Esophagus squamous epithelium (tissue), 5 donors: ENCODE data around the gene SWAP70. TPM values are rescaled to one million over a fixed set of nuclear protein-coding genes. Genes with fewer than 3 reads are reported as not detected.
A peak's percentile ranks its signal among the peaks of the same experiment; 100 is the strongest.

ENCODE experiments used
- DNase-seq: peaks from one replicate; lab custom pipeline; 2025; lab: John Stamatoyannopoulos, UW
- H3K27ac ChIP-seq, 4 donors: fragments of 200-600 bp; sonication (generic); one replicate each; pipeline ENCODE4 v1.5.1; 2016 to 2019; ENCODE audit warnings: mild to moderate bottlenecking in 1 of 4
- H3K27me3 ChIP-seq, 4 donors: fragments of 200-600 bp; sonication (generic); 1 replicate in 3 of 4; 2 replicates in 1 of 4; pipeline versions ENCODE4 v1.5.1 to v1.6.0; 2017 to 2021; ENCODE audit warnings: antibody characterized with exemption in 1 of 4
- H3K36me3 ChIP-seq, 3 donors: fragments of 200-600 bp; sonication (generic); one replicate each; pipeline ENCODE4 v1.5.1; 2016 to 2019
- H3K4me1 ChIP-seq, 3 donors: fragments of 200-600 bp; sonication (generic); one replicate each; pipeline ENCODE4 v1.5.1; 2017 to 2019
- H3K4me3 ChIP-seq, 4 donors: fragments of 200-600 bp; sonication (generic); 1 replicate in 3 of 4; 2 replicates in 1 of 4; pipeline ENCODE4 v1.5.1; 2016 to 2019; ENCODE audit warnings: mild to moderate bottlenecking in 2 of 4, moderate library complexity in 1 of 4
- H3K9me3 ChIP-seq, 3 donors: fragments of 200-600 bp; sonication (generic); one replicate each; pipeline ENCODE4 v1.5.1; 2016 to 2019
- POLR2A ChIP-seq, 4 donors: fragments of 450-650 bp; IDR thresholded peaks; one replicate each; pipeline ENCODE4 v1.6.1; 2017; ENCODE audit warnings: antibody characterized with exemption in 4 of 4, mild to moderate bottlenecking in 4 of 4, moderate library complexity in 3 of 4
- WGBS, 2 donors: methylation state at CpG; one replicate each; pipeline ENCODE4 v1.1.5; 2018; 5-methylcytosine and 5-hydroxymethylcytosine counted together
- intact Hi-C: fragments of 100-400 bp; cut with DNase I; formaldehyde crosslinking; loops from one replicate; pipeline ENCODE4 v1.15.0; 2022
- total RNA-seq, 4 donors: library from RNA; depleted of rRNA; stranded (reverse); fragments of >200 nt; gene quantifications; one replicate each; pipeline ENCODE4 v1.1.0, GENCODE V29; 2016
- TF ChIP-seq, protein P1 (sequence below), 6 experiments: fragments of 450-650 bp in 4 of 6; fragments of 200-600 bp in 2 of 6; sonication (generic) in 2 of 6; IDR thresholded peaks; one replicate each; pipeline ENCODE4 v1.5.1; 2016 to 2019; ENCODE audit warnings: antibody characterized with exemption in 6 of 6, mild to moderate bottlenecking in 4 of 6, moderate library complexity in 4 of 6
- donor health status: DM: yes; HTN: yes; CAD: no.

Gene SWAP70
- total RNA-seq, 4 donors from 2014 or later = 15.1 to 27.5 (median 17.7) TPM

DNA sequence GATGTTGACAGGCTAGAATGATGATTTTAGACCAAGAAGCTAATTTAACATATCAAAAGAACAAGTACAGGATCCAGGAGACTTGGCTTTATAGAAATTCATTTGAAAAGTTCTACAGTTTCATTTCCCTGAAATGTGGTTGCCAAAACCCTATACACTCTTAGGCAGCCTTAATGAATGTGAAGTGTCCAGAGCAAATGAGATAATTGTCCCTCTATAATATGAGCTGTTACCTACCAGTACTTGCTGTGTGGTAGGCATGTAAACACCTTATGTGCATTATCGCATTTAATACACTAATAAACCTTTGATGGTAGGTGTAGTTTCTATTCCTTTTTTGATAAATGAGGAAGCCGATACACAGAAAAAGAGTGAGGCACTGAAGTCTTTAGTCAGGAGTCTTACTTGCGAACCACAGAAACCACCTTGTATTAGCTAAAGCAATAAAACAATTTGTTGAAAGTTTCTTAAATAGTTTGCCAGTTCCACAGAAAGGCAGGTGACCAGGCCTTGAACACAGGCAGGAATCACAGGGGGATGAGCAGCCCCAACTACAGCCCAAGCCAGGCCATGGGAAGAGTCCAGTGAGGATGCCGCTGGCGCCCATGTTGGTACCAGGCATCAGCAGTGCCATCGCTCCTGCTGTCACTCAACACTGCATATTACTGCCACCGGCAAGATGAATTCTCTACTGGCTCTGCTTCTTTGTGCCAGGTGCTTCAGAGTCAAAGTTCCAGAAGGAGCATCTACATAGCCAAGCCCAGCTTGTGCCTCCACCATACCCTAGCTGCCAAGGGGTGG, 81.7 kb downstream of the SWAP70 start:
- no peaks in the 10 kb centered on the region for H3K27me3 ChIP-seq
- H3K9me3 ChIP-seq = no peaks in the 10 kb centered on the region
- no peak for DNase-seq
- intact Hi-C loops = loop anchor here (2.0 kb wide), 1 partner anchor 129 kb away; no protein-coding TSS in a partner anchor
- H3K4me3 ChIP-seq = no peak overlapping the region
- H3K27ac ChIP-seq = no peak overlapping the region
- H3K4me1 ChIP-seq = peaks cover 0 to 34% (median 0%) of the 10 kb centered on the region in 3 donors
- H3K36me3 ChIP-seq = peaks cover 0 to 69% (median 6%) of the 10 kb centered on the region in 3 donors
- TF ChIP-seq POLR2A (IDR thresholded peaks at IDR 0.05) = no peak
- TF ChIP-seq, protein P1, sequence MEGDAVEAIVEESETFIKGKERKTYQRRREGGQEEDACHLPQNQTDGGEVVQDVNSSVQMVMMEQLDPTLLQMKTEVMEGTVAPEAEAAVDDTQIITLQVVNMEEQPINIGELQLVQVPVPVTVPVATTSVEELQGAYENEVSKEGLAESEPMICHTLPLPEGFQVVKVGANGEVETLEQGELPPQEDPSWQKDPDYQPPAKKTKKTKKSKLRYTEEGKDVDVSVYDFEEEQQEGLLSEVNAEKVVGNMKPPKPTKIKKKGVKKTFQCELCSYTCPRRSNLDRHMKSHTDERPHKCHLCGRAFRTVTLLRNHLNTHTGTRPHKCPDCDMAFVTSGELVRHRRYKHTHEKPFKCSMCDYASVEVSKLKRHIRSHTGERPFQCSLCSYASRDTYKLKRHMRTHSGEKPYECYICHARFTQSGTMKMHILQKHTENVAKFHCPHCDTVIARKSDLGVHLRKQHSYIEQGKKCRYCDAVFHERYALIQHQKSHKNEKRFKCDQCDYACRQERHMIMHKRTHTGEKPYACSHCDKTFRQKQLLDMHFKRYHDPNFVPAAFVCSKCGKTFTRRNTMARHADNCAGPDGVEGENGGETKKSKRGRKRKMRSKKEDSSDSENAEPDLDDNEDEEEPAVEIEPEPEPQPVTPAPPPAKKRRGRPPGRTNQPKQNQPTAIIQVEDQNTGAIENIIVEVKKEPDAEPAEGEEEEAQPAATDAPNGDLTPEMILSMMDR (IDR thresholded peaks at IDR 0.05) = no peak
- WGBS, 2 donors = 86 to 91% methylated on average over 6 to 7 of the region's 7 CpGs

DNA sequence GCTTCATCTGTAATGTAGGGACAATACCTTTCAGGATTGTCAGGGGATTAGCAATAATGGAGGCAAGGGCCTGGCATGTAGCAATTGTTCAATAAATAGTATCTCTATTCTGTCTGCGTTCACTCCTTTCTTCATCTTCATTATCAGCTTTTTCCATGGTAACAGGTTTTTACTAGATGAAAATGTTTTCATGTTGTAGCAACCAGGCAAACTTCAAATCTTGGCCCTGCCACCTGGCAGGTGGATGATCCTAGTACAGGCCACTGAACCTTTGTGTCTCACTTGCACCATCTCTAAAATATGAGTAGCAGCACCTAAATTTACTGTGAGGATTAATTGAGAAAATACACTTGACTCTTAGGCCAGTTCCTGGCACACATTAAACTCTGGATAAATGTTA, 83.4 kb downstream of the SWAP70 start:
- intact Hi-C loops = no loop called here
- H3K9me3 ChIP-seq = no peaks in the 10 kb centered on the region
- no peaks in the 10 kb centered on the region for H3K27me3 ChIP-seq
- H3K27ac ChIP-seq = peak overlapping the region in 1 of 4 donors; percentile 68
- H3K4me1 ChIP-seq = peaks cover 0 to 32% (median 0%) of the 10 kb centered on the region in 3 donors
- H3K4me3 ChIP-seq = no peak overlapping the region
- 65% methylated on average over 1 of the region's 1 CpG for WGBS, 2 donors
- H3K36me3 ChIP-seq = peaks cover 0 to 61% (median 7%) of the 10 kb centered on the region in 3 donors
- DNase-seq = no peak
- TF ChIP-seq, protein P1 (IDR thresholded peaks at IDR 0.05) = no peak
- TF ChIP-seq POLR2A (IDR thresholded peaks at IDR 0.05) = no peak

DNA sequence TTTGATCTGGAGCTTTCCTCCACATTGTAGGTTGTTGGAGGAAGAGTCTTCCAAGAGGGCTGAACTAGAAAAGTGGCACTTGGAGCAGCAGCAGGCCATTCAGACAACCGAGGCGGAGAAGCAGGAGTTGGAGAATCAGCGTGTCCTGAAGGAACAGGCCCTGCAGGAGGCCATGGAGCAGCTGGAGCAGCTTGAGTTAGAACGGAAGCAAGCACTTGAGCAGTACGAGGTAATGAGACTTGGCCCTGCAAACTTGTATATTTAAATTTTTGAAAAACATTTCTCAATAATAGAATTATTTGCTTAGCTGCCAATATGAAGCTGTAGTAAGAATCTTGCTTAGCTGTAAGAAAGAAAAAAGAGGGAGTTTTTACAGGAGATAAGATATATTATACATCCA, 84.0 kb downstream of the SWAP70 start:
- Histone ChIP-seq H3K4me3 (no peak overlapping the region), H3K4me1 (peaks cover 0 to 33% (median 0%) of the 10 kb centered on the region in 3 donors), H3K36me3 (peaks cover 0 to 57% (median 7%) of the 10 kb centered on the region in 3 donors), H3K27me3 (no peaks in the 10 kb centered on the region), H3K27ac (peak overlapping the region in 2 of 4 donors; percentile 49 to 68), H3K9me3 (no peaks in the 10 kb centered on the region)
- no peak for TF ChIP-seq POLR2A (IDR thresholded peaks at IDR 0.05)
- TF ChIP-seq, protein P1 (IDR thresholded peaks at IDR 0.05) = no peak
- WGBS, 2 donors = 71 to 79% methylated on average over 5 of the region's 5 CpGs
- DNase-seq = no peak
- intact Hi-C loops = no loop called here

DNA sequence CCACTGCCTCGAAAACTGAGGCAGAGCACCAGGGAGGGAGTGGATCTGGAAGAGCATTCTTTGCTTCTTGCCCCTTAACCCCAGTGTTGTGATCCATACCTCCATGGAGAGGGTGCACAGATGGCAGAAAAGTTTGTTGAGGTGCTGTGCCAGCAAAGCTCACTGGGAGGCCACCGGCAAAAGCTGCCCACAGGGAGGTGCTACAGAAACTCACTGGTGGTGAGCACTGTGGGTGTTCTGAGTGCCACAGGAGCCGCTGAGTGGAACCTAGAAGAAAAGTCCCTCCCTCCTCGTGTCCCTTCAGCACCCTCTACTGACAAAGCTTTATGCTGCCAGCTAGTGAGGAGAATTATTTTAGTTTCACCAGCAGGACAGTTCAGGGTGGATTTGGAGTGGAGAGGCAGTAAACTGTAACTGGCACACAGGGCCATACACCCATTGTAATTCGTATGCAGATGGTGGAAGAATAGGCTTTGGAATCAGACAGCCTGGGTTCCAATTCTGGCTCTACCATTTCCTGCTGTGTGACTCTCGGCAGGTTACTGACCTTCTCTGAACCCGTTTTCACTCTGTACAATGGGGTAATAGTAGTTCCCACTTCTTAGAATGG, 84.6 kb downstream of the SWAP70 start:
- H3K4me3 ChIP-seq = no peak overlapping the region
- TF ChIP-seq POLR2A (IDR thresholded peaks at IDR 0.05) = no peak
- TF ChIP-seq, protein P1 (IDR thresholded peaks at IDR 0.05) = peak; percentile 31 to 83 (median 56)
- no peak for DNase-seq
- peaks cover 0 to 57% (median 7%) of the 10 kb centered on the region in 3 donors for H3K36me3 ChIP-seq
- H3K27me3 ChIP-seq = no peaks in the 10 kb centered on the region
- H3K9me3 ChIP-seq = no peaks in the 10 kb centered on the region
- 42 to 53% methylated on average over 5 to 7 of the region's 7 CpGs for WGBS, 2 donors
- peaks cover 0 to 40% (median 0%) of the 10 kb centered on the region in 3 donors for H3K4me1 ChIP-seq
- peak overlapping the region in 3 of 4 donors; percentile 27 to 68 (median 49) for H3K27ac ChIP-seq
- intact Hi-C loops = no loop called here

DNA sequence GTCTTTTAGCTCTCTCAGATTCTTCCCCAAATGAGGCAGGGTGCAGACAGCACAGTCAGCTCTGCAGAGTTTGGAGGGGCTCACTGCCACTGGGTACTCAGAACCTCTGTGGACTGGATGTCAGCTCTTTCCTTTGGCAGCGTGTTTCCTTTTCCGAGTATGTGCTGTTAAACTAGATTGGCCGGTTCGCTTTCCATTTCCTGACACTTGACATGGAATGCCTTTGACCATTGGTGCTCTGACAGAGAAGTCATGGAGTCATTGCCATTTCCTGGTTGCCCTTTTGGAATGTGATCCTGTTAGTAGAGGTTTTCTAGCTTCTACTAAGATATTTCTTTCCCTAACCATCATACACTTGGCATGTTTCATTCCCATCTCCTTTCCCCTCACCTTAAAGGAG, 86.7 kb downstream of the SWAP70 start:
- no peaks in the 10 kb centered on the region for H3K9me3 ChIP-seq
- peak overlapping the region in 3 of 4 donors; percentile 36 to 61 (median 40) for H3K27ac ChIP-seq
- 57 to 61% methylated on average over 4 of the region's 4 CpGs for WGBS, 2 donors
- intact Hi-C loops = loop anchor here (10.0 kb wide), 1 partner anchor 574 kb away; no protein-coding TSS in a partner anchor
- peaks cover 0 to 41% (median 7%) of the 10 kb centered on the region in 3 donors for H3K36me3 ChIP-seq
- TF ChIP-seq POLR2A (IDR thresholded peaks at IDR 0.05) = no peak
- TF ChIP-seq, protein P1 (IDR thresholded peaks at IDR 0.05) = no peak
- H3K4me1 ChIP-seq = peaks cover 13 to 56% (median 15%) of the 10 kb centered on the region in 3 donors
- no peak overlapping the region for H3K4me3 ChIP-seq
- no peaks in the 10 kb centered on the region for H3K27me3 ChIP-seq
- DNase-seq = no peak
